MM.1S (cell line): ENCODE measurements around the gene ADAP1.

ENCODE experiments used
- DNase-seq: peaks from one replicate; pipeline ENCODE4 v3.0.0-alpha.2; 2015
- H2AFZ ChIP-seq: fragments of 300-600 bp; sonication (generic); 2 replicates; pipeline ENCODE4 v1.6.0; 2016; ENCODE audit warnings: antibody characterized with exemption, low read length
- H3F3A ChIP-seq: fragments of 300-600 bp; sonication (generic); 2 replicates; pipeline ENCODE4 v1.6.1; 2016; ENCODE audit warnings: mild to moderate bottlenecking, antibody characterized with exemption, low read length, moderate library complexity, mixed read lengths; ENCODE audit not compliant: insufficient read depth
- H3K27ac ChIP-seq: fragments of 300-600 bp; sonication (generic); 2 replicates; pipeline ENCODE4 v1.5.1; 2016; ENCODE audit warnings: mild to moderate bottlenecking, low read length
- H3K27me3 ChIP-seq: fragments of 300-600 bp; sonication (generic); replicated peaks from 2 replicates; pipeline ENCODE4 v1.6.0; 2016; ENCODE audit warnings: low read length; ENCODE audit not compliant: insufficient read depth
- H3K36me3 ChIP-seq: fragments of 300-600 bp; sonication (generic); replicated peaks from 2 replicates; pipeline ENCODE4 v1.6.1; 2016; ENCODE audit warnings: mild to moderate bottlenecking, low read length, mixed read lengths; ENCODE audit not compliant: insufficient read depth
- H3K4me1 ChIP-seq: fragments of 300-600 bp; sonication (generic); 2 replicates; pipeline ENCODE4 v1.6.1; 2016; ENCODE audit warnings: low read length, mixed read lengths
- H3K4me2 ChIP-seq: fragments of 300-600 bp; sonication (generic); 2 replicates; pipeline ENCODE4 v1.6.0; 2016; ENCODE audit warnings: low read depth, low read length
- H3K4me3 ChIP-seq: fragments of 300-600 bp; sonication (generic); 2 replicates; pipeline ENCODE4 v1.5.1; 2016; ENCODE audit warnings: low read length, mixed read lengths
- H3K79me2 ChIP-seq: fragments of 300-600 bp; sonication (generic); 2 replicates; pipeline ENCODE4 v1.6.1; 2016; ENCODE audit warnings: mixed run types, low read length, mixed read lengths
- H3K9ac ChIP-seq: fragments of 300-600 bp; sonication (generic); 2 replicates; pipeline ENCODE4 v1.6.1; 2016; ENCODE audit warnings: low read length, mixed read lengths
- H3K9me2 ChIP-seq: fragments of 300-600 bp; sonication (generic); replicated peaks from 2 replicates; pipeline ENCODE4 v1.6.1; 2016; ENCODE audit warnings: mild to moderate bottlenecking, low read length, mixed read lengths; ENCODE audit not compliant: insufficient read depth
- H3K9me3 ChIP-seq: fragments of 300-600 bp; sonication (generic); replicated peaks from 2 replicates; pipeline ENCODE4 v1.6.1; 2016; ENCODE audit warnings: mild to moderate bottlenecking, low read length, mixed read lengths; ENCODE audit not compliant: insufficient read depth
- H4K20me1 ChIP-seq: fragments of 300-600 bp; sonication (generic); 2 replicates; pipeline ENCODE4 v1.6.1; 2016; ENCODE audit warnings: mild to moderate bottlenecking, low read length, moderate library complexity, mixed read lengths; ENCODE audit not compliant: insufficient read depth
- EZH2 ChIP-seq: fragments of 300-600 bp; sonication (generic); optimal IDR thresholded peaks from 2 replicates; pipeline ENCODE3; 2017; ENCODE audit warnings: low read depth, mild to moderate bottlenecking, antibody characterized with exemption, low read length, mixed read lengths
- EZH2phosphoT487 ChIP-seq: fragments of 300-600 bp; sonication (generic); IDR thresholded peaks from 2 replicates; pipeline ENCODE4 v1.6.1; 2018; ENCODE audit warnings: antibody characterized with exemption, low read length
- TF ChIP-seq, protein P1 (sequence below): fragments of 300-600 bp; sonication (generic); IDR thresholded peaks from 2 replicates; pipeline ENCODE4 v1.5.1; 2016; ENCODE audit warnings: antibody characterized with exemption, low read length, mixed read lengths

The ADAP1 gene

DNA sequence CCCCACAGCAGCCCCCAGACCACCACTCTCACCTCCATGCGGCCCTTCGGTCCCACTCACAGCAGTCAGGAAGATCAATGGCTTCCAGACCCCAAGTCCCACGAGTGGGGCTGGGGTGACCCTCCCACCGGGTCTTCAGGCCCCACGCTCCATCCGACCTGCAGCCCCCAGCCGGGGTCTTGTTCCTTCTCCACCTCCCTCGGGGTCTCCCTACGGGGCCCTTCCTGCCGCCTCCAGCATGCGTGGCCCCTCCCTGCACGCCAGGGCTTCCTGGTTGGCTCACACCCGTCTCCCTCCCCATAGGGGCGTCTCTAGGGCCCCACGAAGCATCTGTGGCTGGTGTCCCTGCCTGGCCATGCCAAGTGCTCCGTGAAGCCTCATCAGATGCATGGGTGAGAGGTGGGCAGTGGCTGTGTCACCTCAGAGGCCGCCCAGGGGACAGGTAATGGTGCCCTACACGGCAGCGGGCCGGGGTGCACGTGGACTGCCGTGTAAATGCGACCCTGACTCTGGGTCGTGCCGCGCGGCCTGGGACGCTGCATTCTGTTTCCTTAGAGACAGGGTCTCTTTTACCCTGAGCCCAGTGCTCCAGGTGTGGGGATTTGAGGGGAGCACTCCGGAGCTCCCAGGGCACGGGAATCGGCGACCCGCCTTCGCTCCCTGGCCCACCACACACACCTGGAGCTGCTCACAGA, 19.9 kb downstream of the ADAP1 start:
- no peak for DNase-seq
- Histone ChIP-seq H2AFZ (no peak overlapping the region), H3K27me3 (peaks cover 50% of the 10 kb centered on the region), H3K9ac (no peak overlapping the region), H3K4me1 (no peaks in the 10 kb centered on the region), H3K36me3 (no peaks in the 10 kb centered on the region), H3K79me2 (no peaks in the 10 kb centered on the region), H3K9me2 (no peaks in the 10 kb centered on the region), H3K9me3 (no peaks in the 10 kb centered on the region), H4K20me1 (no peaks in the 10 kb centered on the region), H3F3A (no peaks in the 10 kb centered on the region), H3K27ac (no peak overlapping the region), H3K4me3 (no peak overlapping the region), H3K4me2 (no peak overlapping the region)
- TF ChIP-seq EZH2phosphoT487 (no peak), EZH2 (no peak)
- TF ChIP-seq, protein P1, sequence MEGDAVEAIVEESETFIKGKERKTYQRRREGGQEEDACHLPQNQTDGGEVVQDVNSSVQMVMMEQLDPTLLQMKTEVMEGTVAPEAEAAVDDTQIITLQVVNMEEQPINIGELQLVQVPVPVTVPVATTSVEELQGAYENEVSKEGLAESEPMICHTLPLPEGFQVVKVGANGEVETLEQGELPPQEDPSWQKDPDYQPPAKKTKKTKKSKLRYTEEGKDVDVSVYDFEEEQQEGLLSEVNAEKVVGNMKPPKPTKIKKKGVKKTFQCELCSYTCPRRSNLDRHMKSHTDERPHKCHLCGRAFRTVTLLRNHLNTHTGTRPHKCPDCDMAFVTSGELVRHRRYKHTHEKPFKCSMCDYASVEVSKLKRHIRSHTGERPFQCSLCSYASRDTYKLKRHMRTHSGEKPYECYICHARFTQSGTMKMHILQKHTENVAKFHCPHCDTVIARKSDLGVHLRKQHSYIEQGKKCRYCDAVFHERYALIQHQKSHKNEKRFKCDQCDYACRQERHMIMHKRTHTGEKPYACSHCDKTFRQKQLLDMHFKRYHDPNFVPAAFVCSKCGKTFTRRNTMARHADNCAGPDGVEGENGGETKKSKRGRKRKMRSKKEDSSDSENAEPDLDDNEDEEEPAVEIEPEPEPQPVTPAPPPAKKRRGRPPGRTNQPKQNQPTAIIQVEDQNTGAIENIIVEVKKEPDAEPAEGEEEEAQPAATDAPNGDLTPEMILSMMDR = no peak

DNA sequence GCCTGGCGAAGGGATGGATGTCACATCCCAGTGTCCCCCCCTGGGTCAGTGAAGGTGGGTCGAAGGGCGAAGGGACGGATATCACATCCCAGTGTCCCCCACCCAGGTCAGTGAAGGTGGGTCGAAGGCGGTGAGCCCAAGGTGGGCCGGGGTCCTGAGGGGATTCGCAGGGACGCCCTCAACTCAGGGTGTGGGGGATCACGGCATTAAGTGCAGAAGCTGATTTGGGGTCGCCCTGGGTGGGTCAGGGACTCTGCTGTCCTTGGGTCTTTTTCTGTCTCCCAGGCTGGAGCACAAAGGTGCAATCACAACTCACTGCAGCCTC, 21.9 kb downstream of the ADAP1 start:
- no peak for DNase-seq
- no peaks in the 10 kb centered on the region for H4K20me1 ChIP-seq
- no peak overlapping the region for H3K9ac ChIP-seq
- no peak overlapping the region for H3K4me2 ChIP-seq
- H3F3A ChIP-seq = no peaks in the 10 kb centered on the region
- H3K27me3 ChIP-seq = peaks cover 51% of the 10 kb centered on the region
- H3K9me2 ChIP-seq = no peaks in the 10 kb centered on the region
- no peaks in the 10 kb centered on the region for H3K36me3 ChIP-seq
- no peak overlapping the region for H3K27ac ChIP-seq
- H3K4me3 ChIP-seq = no peak overlapping the region
- no peaks in the 10 kb centered on the region for H3K4me1 ChIP-seq
- H3K79me2 ChIP-seq = no peaks in the 10 kb centered on the region
- TF ChIP-seq EZH2 = no peak
- TF ChIP-seq, protein P1 = no peak
- TF ChIP-seq EZH2phosphoT487 = no peak
- no peaks in the 10 kb centered on the region for H3K9me3 ChIP-seq
- no peak overlapping the region for H2AFZ ChIP-seq

DNA sequence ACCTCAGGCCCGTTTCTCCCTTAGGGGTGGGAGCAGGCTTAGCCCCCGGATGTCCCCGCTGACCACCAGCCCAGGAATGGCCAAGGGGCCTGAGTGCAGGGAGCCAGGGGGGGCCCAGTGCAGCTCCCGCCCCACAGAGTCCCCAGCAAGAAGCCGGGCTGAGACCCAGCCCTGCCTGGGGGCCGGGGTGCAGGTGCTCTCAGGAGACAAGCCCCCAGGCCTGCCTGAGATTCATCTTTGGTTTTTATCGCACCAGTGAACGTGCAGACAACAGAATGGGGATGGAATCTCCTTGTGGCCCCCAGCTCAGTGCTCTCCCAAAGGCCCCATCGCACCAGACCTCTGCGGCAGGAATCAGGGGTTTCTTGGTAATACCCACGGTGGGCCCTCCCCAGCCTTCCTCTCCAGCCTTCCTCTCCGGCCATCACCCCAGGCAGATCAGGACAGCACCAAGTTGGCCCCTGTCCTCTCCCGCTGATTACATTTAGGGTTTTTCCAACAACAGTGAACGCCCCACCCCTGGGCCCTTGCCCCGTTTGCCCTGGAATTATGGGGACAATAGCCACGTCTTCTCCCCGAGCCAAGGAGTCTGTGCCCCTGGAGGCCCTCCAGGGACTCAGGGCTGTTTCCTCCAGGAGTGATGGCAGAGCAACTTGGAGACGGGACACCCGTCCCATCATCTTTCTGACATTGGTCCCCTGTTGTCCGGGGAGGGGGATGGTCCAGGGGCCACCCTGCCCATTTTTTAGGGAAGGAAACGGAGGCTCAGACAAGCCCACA, 22.4 kb downstream of the ADAP1 start:
- DNase-seq = no peak
- Histone ChIP-seq H3K9me2 (no peaks in the 10 kb centered on the region), H3K4me1 (no peaks in the 10 kb centered on the region), H3K9ac (no peak overlapping the region), H3K9me3 (no peaks in the 10 kb centered on the region), H4K20me1 (no peaks in the 10 kb centered on the region), H3K4me3 (no peak overlapping the region), H2AFZ (no peak overlapping the region), H3F3A (no peaks in the 10 kb centered on the region), H3K27me3 (peaks cover 57% of the 10 kb centered on the region), H3K4me2 (no peak overlapping the region), H3K27ac (no peak overlapping the region), H3K36me3 (no peaks in the 10 kb centered on the region), H3K79me2 (no peaks in the 10 kb centered on the region)
- TF ChIP-seq, protein P1 = no peak
- TF ChIP-seq EZH2phosphoT487 (no peak), EZH2 (no peak)
